Midbrain (tissue), 1 donor: ENCODE results near the gene BUD13.
A peak's percentile ranks its signal among the peaks of the same experiment; 100 is the strongest.
"Not testable (repeated sequence)": the region's sequence is repeated elsewhere in the genome, so short reads cannot be mapped to it uniquely, and the experiment has no call there.

Experiments used
- DNase-seq: peaks from one replicate; lab custom pipeline; 2025; lab: John Stamatoyannopoulos, UW

Gene BUD13

DNA sequence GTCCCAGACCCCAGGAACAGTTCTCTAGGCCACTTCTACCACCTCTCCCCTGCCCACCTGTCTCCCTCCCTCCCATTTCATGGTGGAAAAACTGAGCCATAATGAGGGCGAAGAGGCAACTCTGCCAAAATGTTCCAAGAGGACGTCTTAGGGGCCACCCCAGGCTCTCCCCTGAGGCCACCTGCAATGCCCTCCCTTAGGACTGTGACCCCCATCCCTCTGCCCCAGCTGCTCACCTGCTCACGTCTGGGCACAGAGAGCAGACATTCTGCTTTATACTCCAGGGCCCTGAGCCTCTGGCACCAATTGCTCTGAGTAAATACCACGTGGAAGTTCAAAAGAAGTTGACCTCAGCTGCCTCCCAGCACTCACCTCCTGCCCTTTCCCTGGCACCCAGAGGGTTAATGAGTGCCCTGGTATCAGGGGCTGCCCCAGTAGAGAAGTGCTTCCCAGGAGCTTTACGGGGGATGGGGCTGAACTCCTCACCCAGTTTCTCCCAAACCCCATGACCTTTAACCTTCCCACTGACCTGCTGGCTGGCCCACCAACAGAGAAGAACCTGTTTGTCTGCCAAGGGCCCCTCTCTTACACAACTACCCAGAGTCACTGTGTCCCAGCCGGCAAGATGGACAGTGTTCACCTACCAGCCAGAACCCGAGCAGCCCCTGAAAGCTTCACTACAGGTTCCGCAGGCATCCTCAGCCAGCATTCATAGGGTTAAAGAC lies 19.5 kb upstream of the BUD13 start:
- DNase-seq, result no peak

DNA sequence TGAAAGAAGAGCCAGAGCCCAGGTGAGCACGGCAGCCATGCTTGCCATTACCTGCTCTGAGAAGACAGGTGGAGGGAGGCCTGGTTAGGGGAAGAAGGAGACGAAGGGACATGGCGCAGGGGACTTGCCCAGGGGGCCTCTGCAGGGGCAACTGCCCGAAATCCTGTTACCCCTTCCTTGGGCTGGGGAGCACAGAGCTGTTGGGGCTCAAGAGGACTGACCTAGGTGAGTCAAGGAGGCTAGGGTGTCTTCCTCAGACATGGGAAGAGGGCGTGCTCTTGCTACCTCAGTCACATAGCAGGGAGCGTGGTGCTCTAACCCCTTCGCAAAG lies 19.0 kb upstream of the BUD13 start, which contains the start of gene APOA5:
Gene APOA5, minus strand, starts transcription at position 67 of the 331 bp plus-strand sequence. Its CDS starts 19 bp downstream, at position 48.
- DNase-seq, result no peak

GRCh38 chr11:116791002-116791812 lies 18.4 kb upstream of the BUD13 start:
- DNase-seq, result peak; percentile 80

GRCh38 chr11:116790167-116791001 lies 17.6 kb upstream of the BUD13 start:
- no peak for DNase-seq

GRCh38 chr11:116788975-116789374 lies 16.2 kb upstream of the BUD13 start:
- DNase-seq, result no peak

DNA sequence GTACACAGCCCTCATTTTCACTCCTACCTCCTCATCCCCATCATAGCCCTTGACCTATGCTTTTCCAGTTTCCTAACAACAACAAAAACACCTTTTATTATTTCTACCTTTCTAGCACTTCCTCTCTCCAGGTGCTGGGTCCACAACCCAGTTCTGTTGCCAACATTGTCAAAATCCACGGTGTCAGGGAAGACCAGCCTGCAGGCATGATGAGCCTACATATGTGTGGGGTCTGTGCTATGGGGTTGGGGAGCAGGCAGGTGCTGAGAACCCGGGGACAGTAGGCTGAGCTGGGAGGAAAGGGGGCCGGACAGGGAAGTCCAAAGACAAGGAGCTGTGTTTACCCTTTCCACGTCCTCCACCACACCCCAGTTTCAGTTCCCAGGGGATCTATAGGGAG lies 15.7 kb upstream of the BUD13 start:
- DNase-seq, result no peak

DNA sequence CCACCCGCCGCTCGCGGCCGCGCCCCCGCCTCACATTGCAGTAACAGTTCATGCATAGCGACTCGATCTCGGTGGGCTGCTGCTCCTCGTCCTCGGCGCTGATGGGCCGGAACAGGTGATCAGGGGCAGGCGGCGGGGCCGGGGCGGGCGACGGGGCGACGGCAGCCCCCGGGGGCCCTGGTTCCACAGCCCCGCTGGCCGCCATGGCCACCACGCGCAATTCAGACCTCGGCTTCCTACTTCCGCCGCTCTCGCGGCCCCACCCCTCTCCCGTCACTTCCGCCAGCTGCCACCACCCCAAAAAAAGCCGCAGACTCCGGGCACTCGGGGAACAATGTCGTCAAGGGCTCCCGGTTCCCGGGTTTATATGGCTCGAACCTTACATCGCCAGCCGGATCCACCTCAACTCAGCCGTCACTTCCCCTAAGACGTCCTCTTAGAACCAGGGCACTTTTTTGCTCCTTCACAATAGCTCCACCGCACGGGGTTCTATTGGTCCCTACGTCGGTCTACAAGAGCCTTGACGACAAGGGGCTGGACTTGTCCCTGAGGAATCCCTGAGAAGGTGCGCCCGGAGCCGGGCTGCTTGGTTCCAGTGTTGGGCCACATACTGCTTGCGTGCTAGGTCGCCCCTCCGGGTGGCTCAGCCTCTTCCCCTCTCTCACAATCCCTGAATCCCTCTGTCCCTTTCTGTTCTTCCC lies 15.1 kb upstream of the BUD13 start, which contains the start of gene ZPR1:
Gene ZPR1, minus strand, starts transcription at position 238 of the 701 bp plus-strand sequence. Its CDS starts 33 bp downstream, at position 205.
- DNase-seq, result peak; percentile 86

GRCh38 chr11:116787436-116787785 lies 14.6 kb upstream of the BUD13 start:
- no peak for DNase-seq

- DNase-seq, result no peak
These were observed 14.2 kb upstream of the BUD13 start for GRCh38 chr11:116786966-116787365.

- DNase-seq, result no peak
These were observed 13.5 kb upstream of the BUD13 start for GRCh38 chr11:116786326-116786725.

- no peak for DNase-seq
These were observed 9.9 kb upstream of the BUD13 start for GRCh38 chr11:116782728-116783127.

GRCh38 chr11:116778556-116778955 lies 5.8 kb upstream of the BUD13 start:
- no peak for DNase-seq

- no peak for DNase-seq
These were observed 4.3 kb upstream of the BUD13 start for GRCh38 chr11:116777056-116777455.

DNA sequence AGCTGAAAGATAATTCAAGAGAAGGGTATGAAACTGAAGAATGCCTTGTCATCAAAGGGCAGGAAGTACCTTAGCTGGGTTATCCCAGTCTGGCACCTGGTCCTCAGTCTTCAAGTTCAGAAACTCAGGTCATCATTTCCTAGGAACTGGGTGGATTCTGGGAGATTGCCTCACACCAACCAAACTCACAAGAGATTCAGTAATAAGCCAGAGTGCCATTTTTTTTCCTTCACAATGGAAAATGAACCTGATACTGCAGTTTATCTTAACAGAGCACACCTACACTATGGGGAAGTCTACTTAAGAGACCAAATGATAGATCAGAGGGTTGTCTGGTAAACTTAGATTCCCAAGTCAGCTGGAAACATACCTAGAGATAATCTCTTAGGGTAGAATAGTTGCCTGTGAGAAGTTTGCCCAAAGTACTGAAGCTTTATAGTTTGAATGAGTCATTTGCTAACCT lies 3.8 kb upstream of the BUD13 start:
- DNase-seq, result no peak

DNA sequence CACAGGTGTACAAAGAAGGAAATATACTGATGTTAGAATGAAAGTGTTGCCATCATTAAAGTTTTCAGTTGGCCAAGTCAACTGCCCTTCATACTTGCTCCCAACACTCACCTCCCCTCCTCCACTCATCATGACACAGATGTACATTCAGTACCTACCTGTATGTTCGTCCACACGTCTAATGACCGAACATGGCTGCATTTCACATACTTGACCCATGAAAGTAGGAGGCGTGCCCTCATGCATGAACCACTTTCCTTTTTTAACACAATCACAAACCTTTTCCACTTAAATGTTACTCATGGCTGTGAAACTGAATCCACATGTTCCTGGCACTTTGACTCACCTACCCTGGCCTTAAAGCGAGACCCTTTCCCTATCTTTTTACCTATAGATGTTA lies 3.2 kb upstream of the BUD13 start:
- no peak for DNase-seq

DNA sequence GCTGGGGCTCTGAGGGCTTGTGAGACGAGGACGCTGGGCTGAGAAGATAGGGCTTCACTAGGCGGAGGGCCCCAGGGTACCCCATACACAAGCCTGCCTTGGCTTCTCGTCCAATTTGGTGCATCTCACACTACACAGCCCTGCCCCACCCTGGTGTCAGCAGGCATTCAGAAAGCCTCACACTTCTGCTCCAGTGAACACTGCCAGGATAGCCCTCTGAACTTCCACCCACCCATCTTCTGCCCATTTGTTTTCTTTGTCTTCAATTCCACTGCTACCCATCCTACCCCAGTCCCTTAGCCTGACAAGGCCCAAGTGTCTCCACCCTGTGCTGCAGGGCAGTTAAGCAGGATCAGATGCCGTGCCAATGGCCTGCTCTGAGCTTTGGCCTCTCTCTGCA lies 1.9 kb upstream of the BUD13 start:
- no peak for DNase-seq

DNA sequence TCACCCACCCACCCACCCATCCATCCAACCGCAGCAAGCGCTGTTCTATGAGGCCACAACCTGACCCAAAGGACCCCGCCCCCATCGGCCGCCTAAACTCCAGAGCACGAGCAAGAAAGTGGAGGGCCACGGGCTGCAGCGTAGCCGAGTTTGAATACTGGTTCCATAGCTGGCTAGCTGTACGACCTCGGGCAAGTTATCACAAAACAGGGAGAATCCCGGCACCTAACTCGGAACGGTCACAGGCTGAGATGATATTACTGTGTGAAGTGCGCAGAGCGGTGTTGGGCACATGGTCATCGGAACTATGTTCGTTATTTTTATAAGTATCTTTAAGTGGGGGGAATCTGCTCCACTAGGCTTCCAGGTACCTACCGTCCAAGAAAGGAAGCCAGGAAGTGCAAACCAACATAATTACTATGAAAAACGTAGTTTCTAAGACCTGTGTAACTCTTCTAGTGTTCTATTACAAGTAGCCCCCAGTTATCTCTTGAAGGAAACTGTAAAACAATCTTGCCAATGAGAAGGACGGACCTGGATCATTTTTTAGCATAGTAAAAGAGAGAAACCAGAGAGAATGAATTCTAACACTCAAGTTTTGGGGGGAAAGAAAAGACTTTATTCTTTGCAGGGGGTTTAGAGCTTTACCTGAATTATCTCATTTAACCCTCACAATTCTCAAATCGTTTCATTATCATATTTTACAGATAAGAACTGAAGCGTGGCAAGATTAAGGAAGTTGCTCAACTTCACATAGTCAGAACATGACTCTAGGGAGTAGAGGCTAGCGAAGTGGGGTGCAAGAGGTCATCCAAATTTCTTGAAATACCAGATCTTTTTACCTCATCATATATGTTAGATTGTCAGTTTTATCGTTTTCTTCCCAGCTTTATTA lies 663 bp upstream of the BUD13 start:
- peak; percentile 72 for DNase-seq

DNA sequence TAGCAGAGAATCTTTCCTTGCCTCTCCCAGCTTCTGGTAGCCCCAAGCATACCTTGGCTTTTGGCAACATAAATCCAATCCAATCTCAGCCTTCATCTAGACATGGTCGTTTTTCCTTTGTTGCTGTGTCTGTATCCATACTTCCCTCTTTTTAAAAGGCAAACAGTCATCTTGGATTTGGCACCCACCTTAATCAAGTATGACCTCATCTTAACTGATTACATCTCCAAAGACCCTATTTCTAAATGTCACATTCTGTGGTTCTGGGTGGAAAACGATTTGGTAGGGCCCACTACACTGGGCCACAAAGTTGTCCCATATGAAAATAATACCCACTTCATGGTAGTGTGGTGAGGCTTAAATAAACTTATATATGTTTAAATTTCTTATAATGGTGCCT lies 852 bp downstream of the BUD13 start:
- no peak for DNase-seq

GRCh38 chr11:116762132-116762531 lies 10.7 kb downstream of the BUD13 start:
- no peak for DNase-seq

GRCh38 chr11:116756044-116756443 lies 16.7 kb downstream of the BUD13 start:
- not testable (repeated sequence) for DNase-seq
